Adrenal gland (tissue), 5 donors: ENCODE results near the gene DCHS2.

ENCODE experiments used
- CTCF ChIP-seq, 6 experiments: fragments of 450-650 bp in 4 of 6; fragments of 200-600 bp in 2 of 6; sonication (generic) in 1 of 6; IDR thresholded peaks; 1 replicate in 5 of 6; 2 replicates in 1 of 6; pipeline versions ENCODE4 v1.5.1 to v1.8.0; 2016 to 2021; ENCODE audit warnings: antibody characterized with exemption in 6 of 6, mild to moderate bottlenecking in 2 of 6, moderate library complexity in 1 of 6
- POLR2A ChIP-seq, 2 donors: fragments of 450-650 bp; IDR thresholded peaks; one replicate each; pipeline ENCODE4 v1.6.1; 2017; ENCODE audit warnings: antibody characterized with exemption in 2 of 2, mild to moderate bottlenecking in 2 of 2, moderate library complexity in 1 of 2
- donor health status: DM: no; HTN: no; CAD: no.

GRCh38 chr4:154464654-154465053 lies 26.9 kb downstream of the DCHS2 start:
- TF ChIP-seq CTCF (IDR thresholded peaks at IDR 0.05) (no peak), POLR2A (IDR thresholded peaks at IDR 0.05) (no peak)
